Choroid plexus epithelial cell (primary cell): ENCODE measurements around the gene ADGB.
A peak's percentile ranks its signal among the peaks of the same experiment; 100 is the strongest.
"Not testable (repeated sequence)": the region's sequence is repeated elsewhere in the genome, so short reads cannot be mapped to it uniquely, and the experiment has no call there.

Experiments used
- DNase-seq: peaks from one replicate; pipeline ENCODE4 v3.0.0-alpha.2; 2010; ENCODE audit warnings: low read depth
- H3K4me3 ChIP-seq: 2 replicates; pipeline ENCODE4 v1.5.1; 2011; ENCODE audit warnings: low read depth, mild to moderate bottlenecking, control low read depth, low read length, moderate library complexity
- TF ChIP-seq, protein P1 (sequence below): conservative IDR thresholded peaks from 2 replicates; pipeline ENCODE4 v1.5.1; 2011; ENCODE audit warnings: low read depth, mild to moderate bottlenecking, control low read depth, inconsistent platforms, low read length, moderate library complexity

ADGB gene

DNA sequence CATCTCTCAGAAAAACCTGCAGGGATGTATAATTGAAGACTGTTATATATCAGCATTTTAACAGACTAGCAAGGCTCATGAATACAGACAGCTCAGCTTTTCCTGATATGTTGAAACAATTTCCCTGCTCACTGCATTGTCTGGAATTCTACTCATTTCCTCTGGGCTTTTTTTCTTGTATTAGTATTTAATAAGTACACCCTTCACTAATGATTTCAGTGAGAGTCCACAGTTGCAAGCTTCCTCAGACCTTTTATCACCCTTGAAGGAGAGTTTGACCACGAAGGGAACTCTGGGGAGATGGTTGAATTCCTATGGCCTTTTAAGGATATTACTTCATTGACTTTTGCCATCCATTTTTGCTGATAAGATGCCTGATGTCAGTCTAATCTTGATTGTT, 248.7 kb downstream of the ADGB start:
- DNase-seq = peak; percentile 63
- H3K4me3 ChIP-seq = no peak overlapping the region
- TF ChIP-seq, protein P1, sequence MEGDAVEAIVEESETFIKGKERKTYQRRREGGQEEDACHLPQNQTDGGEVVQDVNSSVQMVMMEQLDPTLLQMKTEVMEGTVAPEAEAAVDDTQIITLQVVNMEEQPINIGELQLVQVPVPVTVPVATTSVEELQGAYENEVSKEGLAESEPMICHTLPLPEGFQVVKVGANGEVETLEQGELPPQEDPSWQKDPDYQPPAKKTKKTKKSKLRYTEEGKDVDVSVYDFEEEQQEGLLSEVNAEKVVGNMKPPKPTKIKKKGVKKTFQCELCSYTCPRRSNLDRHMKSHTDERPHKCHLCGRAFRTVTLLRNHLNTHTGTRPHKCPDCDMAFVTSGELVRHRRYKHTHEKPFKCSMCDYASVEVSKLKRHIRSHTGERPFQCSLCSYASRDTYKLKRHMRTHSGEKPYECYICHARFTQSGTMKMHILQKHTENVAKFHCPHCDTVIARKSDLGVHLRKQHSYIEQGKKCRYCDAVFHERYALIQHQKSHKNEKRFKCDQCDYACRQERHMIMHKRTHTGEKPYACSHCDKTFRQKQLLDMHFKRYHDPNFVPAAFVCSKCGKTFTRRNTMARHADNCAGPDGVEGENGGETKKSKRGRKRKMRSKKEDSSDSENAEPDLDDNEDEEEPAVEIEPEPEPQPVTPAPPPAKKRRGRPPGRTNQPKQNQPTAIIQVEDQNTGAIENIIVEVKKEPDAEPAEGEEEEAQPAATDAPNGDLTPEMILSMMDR = no peak

DNA sequence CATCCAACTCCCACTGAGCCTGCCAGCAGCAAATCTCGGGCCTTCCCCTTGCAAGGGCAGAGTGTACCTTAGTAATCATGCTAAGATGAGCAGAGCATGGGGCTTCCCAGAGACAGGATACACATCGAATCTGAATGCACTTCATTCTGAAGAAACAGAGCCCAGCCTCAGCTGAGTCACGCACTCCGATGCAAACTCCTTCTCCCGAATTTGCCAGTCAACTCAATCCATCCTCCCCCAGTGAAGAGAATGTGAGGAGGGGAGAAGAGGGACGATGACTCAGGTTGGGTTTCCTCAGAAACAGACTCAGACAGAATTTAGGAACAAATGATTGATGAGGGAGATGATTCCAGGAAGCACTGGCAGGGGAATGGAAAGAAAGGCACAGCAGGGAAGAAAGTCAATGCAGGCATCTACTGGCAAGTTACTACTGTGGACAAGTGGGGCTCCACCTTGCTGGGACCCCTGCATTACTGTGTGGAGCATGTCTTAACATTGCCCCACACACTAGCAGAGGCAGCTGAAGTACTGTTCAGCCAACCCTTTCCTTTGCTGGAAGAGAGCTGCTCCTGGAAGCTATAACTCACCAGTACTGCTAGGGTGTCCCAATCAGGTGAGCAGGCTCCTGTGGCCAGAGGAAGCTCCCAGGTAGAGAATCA, 251.6 kb downstream of the ADGB start:
- H3K4me3 ChIP-seq = no peak overlapping the region
- peak; percentile 68 for DNase-seq
- TF ChIP-seq, protein P1 = no peak

DNA sequence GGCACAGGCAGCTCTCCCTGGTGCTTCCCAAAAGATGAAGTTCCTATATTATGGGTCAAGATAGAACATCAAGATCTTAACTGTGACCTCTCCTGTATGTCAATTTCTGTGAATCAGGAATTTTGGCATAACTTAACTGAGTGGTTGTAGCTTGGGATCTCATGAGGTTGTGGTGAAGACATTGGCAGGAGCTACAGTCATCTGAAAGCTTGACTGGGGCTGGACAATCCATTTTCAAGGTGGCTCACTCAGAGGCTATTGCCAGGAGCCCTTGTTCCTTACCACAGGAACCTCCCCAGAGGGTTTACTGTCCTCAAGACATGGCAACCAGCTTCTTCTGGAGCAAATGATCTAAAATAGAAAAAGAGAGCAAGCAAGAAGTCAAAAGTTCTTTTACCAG, 252.2 kb downstream of the ADGB start:
- H3K4me3 ChIP-seq = no peak overlapping the region
- TF ChIP-seq, protein P1 = no peak
- no peak for DNase-seq

DNA sequence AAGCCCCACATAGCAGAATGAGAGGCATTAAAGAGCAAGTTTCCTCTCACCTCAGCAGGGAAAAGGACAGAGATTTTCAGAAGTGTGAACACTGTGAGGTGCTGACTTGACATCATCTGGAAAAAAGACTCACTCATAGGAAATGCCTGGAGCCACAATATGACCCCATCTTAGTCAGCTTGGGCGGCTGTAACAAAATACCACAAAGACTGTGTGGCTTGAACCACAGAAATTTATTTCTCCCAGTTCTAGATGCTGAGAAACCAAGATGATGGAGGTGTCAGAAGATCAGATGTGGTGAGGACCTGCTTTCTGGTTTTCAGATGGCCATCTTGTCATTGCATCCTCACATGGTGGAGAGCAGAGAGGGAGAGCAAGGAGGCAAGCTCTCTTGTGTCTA, 253.1 kb downstream of the ADGB start:
- H3K4me3 ChIP-seq = no peak overlapping the region
- peak; percentile 96 for DNase-seq
- TF ChIP-seq, protein P1 = no peak

DNA sequence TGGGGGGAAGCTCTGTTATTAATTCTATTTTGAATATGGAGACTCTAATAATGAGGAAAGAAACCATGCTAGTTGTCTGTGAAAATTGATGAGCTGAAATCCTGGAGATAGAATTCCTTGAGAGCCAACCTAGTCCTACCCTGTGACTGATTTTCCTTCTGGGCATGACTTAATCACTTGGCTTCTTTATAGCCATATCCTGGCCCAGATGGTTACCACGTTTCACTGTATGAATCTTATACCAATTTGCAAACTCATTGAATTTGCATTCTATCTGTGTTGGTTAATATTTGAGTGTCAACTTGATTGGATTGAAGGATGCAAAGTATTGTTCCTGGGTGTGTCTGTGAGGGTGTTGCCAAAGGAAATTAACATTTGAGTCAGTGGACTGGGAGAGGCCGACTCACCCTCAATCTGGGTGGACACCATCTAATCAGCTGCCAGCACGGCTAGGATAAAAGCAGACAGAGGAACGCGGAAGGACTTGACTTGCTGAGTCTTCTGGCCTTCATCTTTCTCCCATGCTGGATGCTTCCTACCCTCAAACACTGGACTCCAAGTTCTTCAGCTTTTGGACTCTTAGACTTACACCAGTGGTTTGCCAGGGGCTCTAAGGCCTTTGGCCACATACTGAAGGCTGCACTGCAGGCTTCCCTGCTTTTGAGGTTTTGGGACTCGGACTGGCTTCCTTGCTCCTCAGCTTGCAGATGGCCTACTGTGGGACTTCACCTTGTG, 255.9 kb downstream of the ADGB start:
- not testable (repeated sequence) for H3K4me3 ChIP-seq, DNase-seq

DNA sequence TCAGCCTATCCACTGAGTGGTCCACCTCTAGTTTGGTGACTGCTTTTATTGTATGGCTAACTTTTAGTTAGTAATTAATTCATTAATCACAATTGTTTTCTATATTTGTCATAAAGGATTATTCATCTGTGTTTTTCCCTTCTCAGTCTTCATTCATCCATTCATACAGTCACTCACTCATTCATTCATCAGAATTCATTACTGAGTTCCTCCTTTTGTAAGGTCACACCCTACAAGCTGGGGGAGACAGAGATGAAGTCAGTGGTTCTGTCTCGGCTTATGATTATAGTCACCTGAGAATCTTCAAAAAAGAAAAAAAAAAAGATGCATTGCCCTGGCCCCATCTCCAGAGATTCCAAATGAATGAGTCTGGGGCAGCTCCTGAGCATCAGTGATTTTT, 257.1 kb downstream of the ADGB start:
- no peak overlapping the region for H3K4me3 ChIP-seq
- TF ChIP-seq, protein P1 = no peak
- no peak for DNase-seq

DNA sequence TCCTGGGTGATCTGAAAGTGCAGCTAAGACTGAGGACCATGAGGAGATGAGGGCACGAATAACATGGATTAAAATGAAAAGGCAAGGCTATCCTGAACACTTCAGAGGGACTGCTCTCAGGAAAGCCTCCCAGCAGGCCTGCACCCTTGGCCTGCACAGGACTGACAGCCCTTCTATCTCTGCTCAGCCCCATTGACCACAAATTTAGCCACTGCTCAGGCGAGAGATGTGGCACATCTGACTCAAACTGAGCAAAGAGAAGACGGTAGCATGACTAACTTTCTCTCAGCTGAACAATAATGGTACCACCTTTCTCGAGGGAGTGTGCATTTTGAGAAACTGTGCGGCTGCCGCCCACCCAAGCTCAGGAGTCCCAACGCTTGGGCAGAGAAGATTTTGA, 257.5 kb downstream of the ADGB start:
- no peak for DNase-seq
- no peak overlapping the region for H3K4me3 ChIP-seq
- TF ChIP-seq, protein P1 = no peak
